MG63 (cell line): ENCODE results near the gene LEKR1. TPM values are rescaled to one million over a fixed set of nuclear protein-coding genes. Genes with fewer than 3 reads are reported as not detected.
"Not testable (repeated sequence)": the region's sequence is repeated elsewhere in the genome, so short reads cannot be mapped to it uniquely, and the experiment has no call there.

ENCODE experiments used
- DNase-seq: peaks from one replicate; pipeline ENCODE4 v3.0.0-alpha.2; 2020
- H3K27me3 ChIP-seq: fragments of 250-450 bp; sonication (Bioruptor Pico); 2 replicates; pipeline ENCODE4 v1.5.1; 2020; ENCODE audit warnings: mild to moderate bottlenecking, moderate library complexity
- H3K36me3 ChIP-seq: fragments of 250-450 bp; sonication (Bioruptor Pico); 2 replicates; pipeline ENCODE4 v1.5.1; 2020; ENCODE audit warnings: mild to moderate bottlenecking, moderate library complexity
- H3K4me3 ChIP-seq: fragments of 250-450 bp; sonication (Bioruptor Pico); 2 replicates; pipeline ENCODE4 v1.5.1; 2020; ENCODE audit warnings: mild to moderate bottlenecking, moderate library complexity
- H3K9me3 ChIP-seq: fragments of 250-450 bp; sonication (Bioruptor Pico); 2 replicates; pipeline ENCODE4 v1.5.1; 2020; ENCODE audit warnings: mild to moderate bottlenecking, moderate library complexity
- total RNA-seq: library from RNA; depleted of rRNA; stranded (reverse); fragments of >200 nt; shearing (Covaris generic); gene quantifications from 2 replicates; pipeline ENCODE4 v1.2.3, GENCODE V29; 2014; ENCODE audit warnings: low replicate concordance

LEKR1 gene
- total RNA-seq, 1 experiment from 2014 or later: not detected

GRCh38 chr3:156800287-156800686 lies 25.9 kb upstream of the LEKR1 start:
- DNase-seq, H3K9me3 ChIP-seq, H3K4me3 ChIP-seq, H3K27me3 ChIP-seq: not testable (repeated sequence)
- H3K36me3 ChIP-seq: peaks cover 16% of the 10 kb centered on the region; the same call in 1 of the 2 replicates

- no peaks in the 10 kb centered on the region for H3K27me3 ChIP-seq
- no peak for DNase-seq
- no peak overlapping the region for H3K4me3 ChIP-seq
- peaks cover 12% of the 10 kb centered on the region for H3K36me3 ChIP-seq
- H3K9me3 ChIP-seq: no peaks in the 10 kb centered on the region; the same call in 1 of the 2 replicates
These were observed 24.4 kb upstream of the LEKR1 start for GRCh38 chr3:156801746-156802145.

DNA sequence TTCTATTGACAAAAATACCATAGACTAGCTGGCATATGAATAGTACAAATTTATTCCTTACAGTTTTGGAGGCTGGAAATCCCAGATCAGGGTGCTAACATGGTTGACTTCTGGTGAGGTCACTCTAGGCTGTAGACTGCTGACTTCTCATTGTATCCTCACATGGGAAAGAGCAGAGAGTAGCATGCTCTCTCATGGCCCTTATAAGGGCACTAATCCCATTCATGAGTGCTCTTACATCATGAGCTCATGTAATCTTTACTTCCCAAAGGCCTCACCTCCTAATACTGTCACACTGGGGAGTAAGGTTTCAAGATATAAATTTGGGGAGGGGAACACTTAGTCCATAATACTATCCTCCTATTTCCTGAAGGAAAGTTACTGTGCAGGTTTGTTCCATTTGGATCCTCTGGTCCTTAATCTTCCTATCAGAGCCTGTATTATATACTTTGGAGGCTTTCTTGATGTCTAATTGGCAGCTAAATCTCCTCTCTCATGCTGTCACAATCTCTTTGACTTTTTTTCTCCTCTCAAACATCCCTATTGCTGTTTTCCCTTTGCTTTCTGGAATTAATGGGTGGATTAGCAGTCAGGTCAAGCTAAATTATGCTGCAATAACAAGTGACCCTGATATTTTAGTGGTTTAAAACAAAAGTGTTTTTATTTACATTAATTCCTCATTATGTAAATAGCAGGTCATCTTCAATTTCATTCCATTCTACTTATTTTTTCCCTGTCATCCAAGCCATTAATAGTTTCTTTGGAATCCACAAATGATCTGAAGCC lies 23.1 kb upstream of the LEKR1 start:
- H3K36me3 ChIP-seq: peaks cover 12% of the 10 kb centered on the region
- no peaks in the 10 kb centered on the region for H3K27me3 ChIP-seq
- no peaks in the 10 kb centered on the region; the same call in 1 of the 2 replicates for H3K9me3 ChIP-seq
- DNase-seq: no peak
- no peak overlapping the region for H3K4me3 ChIP-seq

DNA sequence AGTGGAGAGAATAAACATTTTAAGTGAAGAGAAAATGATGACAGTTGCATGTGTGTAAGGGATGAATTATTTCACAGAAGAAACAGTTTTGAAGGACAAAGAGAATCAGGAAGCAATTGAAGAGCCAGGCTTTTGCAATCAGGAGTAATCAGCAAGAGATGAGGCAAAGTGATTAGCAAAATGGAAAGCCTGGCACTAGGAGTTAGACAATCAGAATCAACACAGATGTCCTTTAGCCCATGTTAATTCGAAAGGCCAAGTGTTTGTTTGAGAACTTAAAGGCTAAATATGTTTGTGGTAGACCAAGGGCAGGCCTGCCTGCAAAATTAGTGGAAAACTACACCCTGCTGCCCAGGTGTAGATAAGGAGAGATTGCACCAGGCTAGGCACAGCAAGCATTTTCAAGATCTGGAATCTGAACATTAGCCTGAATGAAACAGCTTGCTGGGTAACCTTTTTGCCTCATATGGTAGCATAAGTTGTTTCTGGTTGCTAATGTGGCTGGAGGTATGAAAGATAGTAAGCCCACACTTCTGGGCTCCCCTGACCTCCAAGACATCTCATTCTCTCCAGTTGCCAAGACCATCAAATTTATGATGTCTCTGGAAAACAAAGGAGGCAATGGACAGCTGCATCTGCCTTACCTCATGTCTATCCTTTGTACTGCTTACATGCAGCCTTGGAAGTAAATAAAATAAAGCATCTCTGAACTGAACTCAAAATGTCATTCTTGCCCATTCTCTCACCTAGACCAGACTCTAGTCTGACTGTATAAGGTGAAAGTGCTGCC lies 22.0 kb upstream of the LEKR1 start:
- no peaks in the 10 kb centered on the region; the same call in 1 of the 2 replicates for H3K9me3 ChIP-seq
- no peak overlapping the region for H3K4me3 ChIP-seq
- no peak for DNase-seq
- no peaks in the 10 kb centered on the region for H3K27me3 ChIP-seq
- peaks cover 10% of the 10 kb centered on the region for H3K36me3 ChIP-seq

DNA sequence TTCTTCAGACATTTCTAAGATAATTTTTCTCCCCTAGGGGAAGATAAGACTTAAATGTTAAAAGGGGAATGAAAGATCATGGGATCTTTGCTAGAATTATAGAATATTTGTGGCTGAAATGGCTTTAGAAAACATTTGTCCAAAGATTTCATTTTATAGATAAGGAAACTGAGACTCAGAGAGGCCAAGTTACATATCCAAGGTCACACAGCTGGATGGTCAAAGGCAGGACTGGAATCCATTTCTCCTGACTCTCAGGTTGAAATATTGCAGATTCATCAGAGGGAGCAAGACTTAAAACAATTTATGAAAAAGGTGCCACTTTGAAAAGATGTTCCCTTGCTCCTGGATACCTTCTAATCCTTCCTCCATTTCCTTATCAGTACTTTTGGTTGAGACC lies 19.5 kb upstream of the LEKR1 start:
- no peak for DNase-seq
- Histone ChIP-seq H3K36me3 (peaks cover 8% of the 10 kb centered on the region), H3K4me3 (no peak overlapping the region), H3K27me3 (no peaks in the 10 kb centered on the region), H3K9me3 (no peaks in the 10 kb centered on the region; the same call in 1 of the 2 replicates)

DNA sequence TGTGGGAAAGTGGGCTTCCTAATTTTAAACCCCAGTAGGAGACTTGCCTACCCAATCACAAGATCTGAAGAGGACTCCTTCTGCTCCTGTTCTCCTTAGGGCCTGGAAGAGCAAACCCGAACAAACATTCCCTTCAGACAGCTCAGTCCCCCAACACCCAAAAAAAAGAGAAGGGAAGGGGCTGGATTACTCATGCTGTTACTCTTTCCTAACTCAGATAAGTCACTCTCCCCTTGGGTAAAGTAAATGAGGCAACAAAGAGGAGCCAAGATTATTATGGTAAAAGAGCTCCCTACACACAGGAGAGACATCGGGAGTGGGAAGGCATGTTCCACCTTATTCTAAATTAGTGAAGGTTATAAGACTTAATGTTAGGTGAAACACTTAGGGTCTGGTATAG lies 18.1 kb upstream of the LEKR1 start:
- no peak for DNase-seq

GRCh38 chr3:156811089-156811862 lies 14.9 kb upstream of the LEKR1 start:
- Histone ChIP-seq H3K27me3 (no peaks in the 10 kb centered on the region), H3K36me3 (no peaks in the 10 kb centered on the region; the same call in 1 of the 2 replicates), H3K4me3 (no peak overlapping the region), H3K9me3 (no peaks in the 10 kb centered on the region)
- no peak for DNase-seq

More for the DNA sequence above, 18.1 kb upstream of the LEKR1 start:
- peaks cover 6% of the 10 kb centered on the region for H3K36me3 ChIP-seq
- H3K27me3 ChIP-seq: no peaks in the 10 kb centered on the region
- H3K9me3 ChIP-seq: no peaks in the 10 kb centered on the region; the same call in 1 of the 2 replicates
- H3K4me3 ChIP-seq: no peak overlapping the region

- Histone ChIP-seq H3K4me3 (no peak overlapping the region), H3K36me3 (no peaks in the 10 kb centered on the region; the same call in 1 of the 2 replicates), H3K27me3 (no peaks in the 10 kb centered on the region), H3K9me3 (no peaks in the 10 kb centered on the region)
- DNase-seq: peak; percentile 39
These were observed 13.4 kb upstream of the LEKR1 start for GRCh38 chr3:156812521-156813335.

GRCh38 chr3:156814295-156814694 lies 11.9 kb upstream of the LEKR1 start:
- H3K4me3 ChIP-seq: no peak overlapping the region
- no peaks in the 10 kb centered on the region for H3K36me3 ChIP-seq
- peak; percentile 34 for DNase-seq
- no peaks in the 10 kb centered on the region for H3K9me3 ChIP-seq
- H3K27me3 ChIP-seq: no peaks in the 10 kb centered on the region

DNA sequence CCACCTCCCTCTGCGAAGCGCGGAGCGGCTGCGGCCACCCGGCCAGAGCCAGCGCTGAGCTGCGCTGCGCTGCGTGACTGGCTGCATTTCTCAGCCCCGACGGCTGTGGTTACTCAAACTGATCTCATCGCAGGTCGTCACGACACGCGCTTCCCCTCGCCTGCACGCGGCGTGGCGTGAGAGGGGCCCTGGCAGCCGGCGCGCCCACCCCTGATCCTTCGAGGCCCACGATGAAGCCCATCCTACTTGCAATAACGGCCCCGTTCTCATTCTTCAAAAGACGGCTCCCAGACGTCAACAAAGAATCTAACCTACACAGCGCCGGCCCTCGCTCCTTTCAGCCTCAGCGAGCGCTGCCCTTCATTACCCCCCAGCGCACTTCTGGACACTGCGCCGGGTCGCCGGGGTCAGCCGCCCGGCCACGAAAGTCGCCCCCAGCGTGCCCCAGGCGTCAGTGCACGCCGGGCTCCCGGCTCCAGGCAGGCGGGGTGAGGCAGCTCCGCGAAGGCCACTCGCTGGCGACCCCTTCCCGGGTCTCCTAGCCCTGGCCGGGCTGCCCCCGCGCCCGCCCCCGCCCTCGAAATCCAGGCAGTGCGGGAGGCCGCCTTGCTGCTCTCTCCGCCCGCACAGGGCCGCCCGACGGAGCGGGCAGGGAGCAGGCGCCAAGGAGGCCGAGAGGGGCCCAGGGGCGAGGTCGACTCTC lies 9.9 kb upstream of the LEKR1 start:
- DNase-seq: peak; percentile 85
- Histone ChIP-seq H3K4me3 (peak overlapping the region; percentile 54), H3K36me3 (no peaks in the 10 kb centered on the region), H3K9me3 (no peaks in the 10 kb centered on the region), H3K27me3 (no peaks in the 10 kb centered on the region)

- H3K4me3 ChIP-seq: peak overlapping the region; percentile 54
- peak; percentile 99 for DNase-seq
- no peaks in the 10 kb centered on the region for H3K27me3 ChIP-seq
- no peaks in the 10 kb centered on the region for H3K9me3 ChIP-seq
- no peaks in the 10 kb centered on the region for H3K36me3 ChIP-seq
These were observed 9.1 kb upstream of the LEKR1 start for GRCh38 chr3:156816794-156817645.

DNA sequence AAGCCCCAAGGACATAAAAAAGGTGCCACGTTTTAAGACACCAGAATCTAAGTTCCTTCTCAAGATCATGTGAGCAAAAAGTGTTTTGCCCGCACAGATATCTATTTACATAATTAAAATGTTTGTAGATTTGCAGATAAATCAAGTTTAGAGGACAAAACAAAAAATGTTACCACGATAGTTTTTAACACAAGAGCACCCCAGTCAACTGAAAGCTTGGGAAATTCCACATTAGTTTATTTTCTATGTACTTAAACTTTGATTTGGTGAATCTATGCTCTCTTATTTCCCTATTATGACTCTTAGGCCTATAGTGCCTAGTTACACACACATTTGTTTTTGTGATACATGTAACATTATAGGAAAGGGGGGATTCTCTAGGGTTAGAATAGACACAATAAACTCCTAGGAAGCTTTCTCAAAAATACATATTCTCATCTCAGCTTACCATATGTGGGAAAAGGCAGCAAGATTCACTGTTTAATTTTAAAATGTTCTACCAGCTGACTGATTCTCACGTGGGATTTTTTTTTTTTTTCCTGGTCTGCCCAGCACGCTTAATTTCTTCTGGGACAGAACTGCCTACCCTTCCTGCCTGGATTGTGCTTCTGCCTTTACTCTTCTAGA lies 8.4 kb upstream of the LEKR1 start:
- no peaks in the 10 kb centered on the region for H3K36me3 ChIP-seq
- DNase-seq: no peak

GRCh38 chr3:156818273-156818651 lies 7.9 kb upstream of the LEKR1 start:
- H3K27me3 ChIP-seq: no peaks in the 10 kb centered on the region
- DNase-seq: no peak
- peak overlapping the region; percentile 54; the same call in 1 of the 2 replicates for H3K4me3 ChIP-seq
- H3K9me3 ChIP-seq: no peaks in the 10 kb centered on the region
- no peaks in the 10 kb centered on the region for H3K36me3 ChIP-seq

More for the DNA sequence above, 8.4 kb upstream of the LEKR1 start:
- Histone ChIP-seq H3K4me3 (peak overlapping the region; percentile 54), H3K9me3 (no peaks in the 10 kb centered on the region), H3K27me3 (no peaks in the 10 kb centered on the region)

GRCh38 chr3:156818890-156819289 lies 7.3 kb upstream of the LEKR1 start:
- Histone ChIP-seq H3K9me3 (no peaks in the 10 kb centered on the region), H3K4me3 (no peak overlapping the region), H3K27me3 (no peaks in the 10 kb centered on the region), H3K36me3 (no peaks in the 10 kb centered on the region)
- DNase-seq: peak; percentile 78
